Measurements from ENCODE around the gene DNAH10. TPM values are rescaled to one million over a fixed set of nuclear protein-coding genes. Genes with fewer than 3 reads are reported as not detected.

DNAH10 gene
- total RNA-seq, 1 donor from 2014 or later = 1.2 TPM

GRCh38 chr12:123892853-123893252 lies 130.8 kb downstream of the DNAH10 start:
- peak; percentile 58 for DNase-seq (ENCODE audit: low spot score)
- no peak overlapping the region for H3K4me3 Mint-ChIP-seq (ENCODE audit: unreplicated experiment)
- no peaks in the 10 kb centered on the region for H3K36me3 Mint-ChIP-seq (ENCODE audit: low read depth)
- TF ChIP-seq, protein P1, sequence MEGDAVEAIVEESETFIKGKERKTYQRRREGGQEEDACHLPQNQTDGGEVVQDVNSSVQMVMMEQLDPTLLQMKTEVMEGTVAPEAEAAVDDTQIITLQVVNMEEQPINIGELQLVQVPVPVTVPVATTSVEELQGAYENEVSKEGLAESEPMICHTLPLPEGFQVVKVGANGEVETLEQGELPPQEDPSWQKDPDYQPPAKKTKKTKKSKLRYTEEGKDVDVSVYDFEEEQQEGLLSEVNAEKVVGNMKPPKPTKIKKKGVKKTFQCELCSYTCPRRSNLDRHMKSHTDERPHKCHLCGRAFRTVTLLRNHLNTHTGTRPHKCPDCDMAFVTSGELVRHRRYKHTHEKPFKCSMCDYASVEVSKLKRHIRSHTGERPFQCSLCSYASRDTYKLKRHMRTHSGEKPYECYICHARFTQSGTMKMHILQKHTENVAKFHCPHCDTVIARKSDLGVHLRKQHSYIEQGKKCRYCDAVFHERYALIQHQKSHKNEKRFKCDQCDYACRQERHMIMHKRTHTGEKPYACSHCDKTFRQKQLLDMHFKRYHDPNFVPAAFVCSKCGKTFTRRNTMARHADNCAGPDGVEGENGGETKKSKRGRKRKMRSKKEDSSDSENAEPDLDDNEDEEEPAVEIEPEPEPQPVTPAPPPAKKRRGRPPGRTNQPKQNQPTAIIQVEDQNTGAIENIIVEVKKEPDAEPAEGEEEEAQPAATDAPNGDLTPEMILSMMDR (IDR thresholded peaks at IDR 0.05) = no peak
- H3K27ac Mint-ChIP-seq (ENCODE audit: unreplicated experiment) = no peak overlapping the region
- H3K4me1 Mint-ChIP-seq (ENCODE audit: low read depth) = peaks cover 15% of the 10 kb centered on the region
- H3K9me3 Mint-ChIP-seq (ENCODE audit: low read depth) = no peaks in the 10 kb centered on the region
- peaks cover 1% of the 10 kb centered on the region for H3K27me3 Mint-ChIP-seq (ENCODE audit: low read depth)

DNA sequence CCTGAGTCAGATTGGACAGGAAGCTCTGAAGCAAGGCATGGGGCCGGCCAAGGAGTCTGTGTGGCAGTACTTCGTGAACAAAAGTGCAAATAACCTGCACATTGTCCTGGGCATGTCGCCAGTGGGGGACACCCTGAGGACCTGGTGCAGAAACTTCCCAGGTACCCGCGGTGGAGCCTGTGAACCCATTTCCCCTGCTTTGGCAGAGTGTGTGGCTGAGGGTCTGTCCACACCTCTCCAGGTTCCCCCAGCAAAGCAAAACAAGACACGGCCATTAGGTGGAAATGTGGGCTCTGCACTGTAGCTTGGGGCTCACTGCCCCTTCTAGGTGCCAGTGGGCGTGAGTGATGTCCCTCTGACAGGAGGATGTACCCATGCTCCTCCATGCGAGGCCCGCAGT lies 131.2 kb downstream of the DNAH10 start:
- TF ChIP-seq, protein P1 (IDR thresholded peaks at IDR 0.05) = no peak
- Mint-ChIP-seq H3K4me3 (ENCODE audit: unreplicated experiment) (no peak overlapping the region), H3K36me3 (ENCODE audit: low read depth) (no peaks in the 10 kb centered on the region), H3K9me3 (ENCODE audit: low read depth) (no peaks in the 10 kb centered on the region), H3K4me1 (ENCODE audit: low read depth) (peaks cover 15% of the 10 kb centered on the region), H3K27ac (ENCODE audit: unreplicated experiment) (no peak overlapping the region), H3K27me3 (ENCODE audit: low read depth) (peaks cover 1% of the 10 kb centered on the region)
- DNase-seq (ENCODE audit: low spot score) = peak; percentile 68

DNA sequence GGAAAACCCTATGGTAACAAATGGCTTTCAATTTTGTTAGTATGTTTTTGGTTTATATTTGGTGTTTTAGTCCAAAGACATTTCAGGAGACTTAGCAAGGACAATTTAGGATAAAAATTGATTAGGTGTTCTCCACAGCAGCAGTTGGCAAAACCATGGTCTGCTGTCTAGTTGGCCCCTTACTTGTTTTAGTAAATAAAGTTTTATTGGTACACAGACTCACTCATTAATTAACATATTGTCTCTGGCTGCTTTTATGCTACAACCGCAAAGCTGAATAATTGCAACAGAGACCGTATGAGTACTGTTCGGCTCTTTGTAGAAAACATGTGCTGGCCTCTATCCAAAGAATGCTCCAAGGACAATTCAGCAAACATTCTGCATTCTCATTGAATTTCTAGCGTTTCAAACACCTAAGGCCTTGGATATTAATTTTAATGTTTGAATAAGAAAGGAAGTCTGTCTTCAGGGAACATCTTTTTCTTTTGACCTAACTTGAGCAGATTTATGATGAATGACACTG lies 132.8 kb downstream of the DNAH10 start:
- H3K27ac Mint-ChIP-seq (ENCODE audit: unreplicated experiment) = no peak overlapping the region
- H3K4me1 Mint-ChIP-seq (ENCODE audit: low read depth) = peaks cover 15% of the 10 kb centered on the region
- no peak overlapping the region for H3K4me3 Mint-ChIP-seq (ENCODE audit: unreplicated experiment)
- no peak for DNase-seq (ENCODE audit: low spot score)
- H3K27me3 Mint-ChIP-seq (ENCODE audit: low read depth) = peaks cover 1% of the 10 kb centered on the region
- no peaks in the 10 kb centered on the region for H3K9me3 Mint-ChIP-seq (ENCODE audit: low read depth)
- TF ChIP-seq, protein P1 (IDR thresholded peaks at IDR 0.05) = no peak
- H3K36me3 Mint-ChIP-seq (ENCODE audit: low read depth) = no peaks in the 10 kb centered on the region

DNA sequence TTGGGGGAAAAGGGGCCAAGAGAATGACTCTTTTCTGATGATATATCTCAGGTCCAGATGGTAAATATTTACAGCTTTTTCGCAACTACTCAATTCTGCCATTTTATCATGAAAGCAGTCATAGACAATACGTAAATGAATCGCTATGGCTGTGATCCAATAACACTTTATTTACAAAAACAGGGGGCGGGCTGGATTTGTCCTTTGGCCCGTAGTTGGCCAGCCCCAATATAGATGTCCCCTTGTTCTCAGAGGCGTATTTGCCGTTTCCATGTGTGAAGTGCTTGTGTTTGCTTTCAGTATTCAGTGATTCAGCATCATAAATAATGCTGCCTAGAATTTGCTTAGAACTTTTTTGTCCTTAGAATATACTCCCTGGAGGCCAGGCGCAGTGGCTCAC lies 133.3 kb downstream of the DNAH10 start:
- TF ChIP-seq, protein P1 (IDR thresholded peaks at IDR 0.05) = no peak
- Mint-ChIP-seq H3K4me1 (ENCODE audit: low read depth) (peaks cover 15% of the 10 kb centered on the region), H3K27me3 (ENCODE audit: low read depth) (peaks cover 1% of the 10 kb centered on the region), H3K4me3 (ENCODE audit: unreplicated experiment) (no peak overlapping the region), H3K27ac (ENCODE audit: unreplicated experiment) (no peak overlapping the region), H3K36me3 (ENCODE audit: low read depth) (no peaks in the 10 kb centered on the region), H3K9me3 (ENCODE audit: low read depth) (no peaks in the 10 kb centered on the region)
- no peak for DNase-seq (ENCODE audit: low spot score)

DNA sequence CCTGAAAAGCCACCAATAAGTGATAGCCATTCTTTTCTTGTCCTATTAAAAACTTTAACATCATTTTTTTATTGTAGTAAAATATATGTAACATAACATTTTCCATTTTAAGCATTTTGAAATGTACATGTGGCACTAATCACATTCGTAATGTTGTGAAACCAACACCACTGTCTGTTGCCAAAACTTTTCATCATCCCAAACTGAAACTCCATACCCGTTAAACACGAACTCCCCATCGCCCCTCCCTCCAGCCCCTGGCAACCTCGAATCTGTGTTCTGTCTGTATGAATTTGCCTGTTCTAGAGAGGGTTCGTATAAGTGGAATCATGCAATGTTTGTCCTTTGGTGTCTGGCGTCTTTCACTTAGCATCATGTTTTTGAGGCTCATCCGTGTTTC lies 134.7 kb downstream of the DNAH10 start:
- Mint-ChIP-seq H3K4me1 (ENCODE audit: low read depth) (peaks cover 17% of the 10 kb centered on the region), H3K9me3 (ENCODE audit: low read depth) (no peaks in the 10 kb centered on the region), H3K36me3 (ENCODE audit: low read depth) (no peaks in the 10 kb centered on the region), H3K27ac (ENCODE audit: unreplicated experiment) (peak overlapping the region; percentile 51), H3K27me3 (ENCODE audit: low read depth) (peaks cover 1% of the 10 kb centered on the region), H3K4me3 (ENCODE audit: unreplicated experiment) (no peak overlapping the region)
- TF ChIP-seq, protein P1 (IDR thresholded peaks at IDR 0.05) = no peak
- no peak for DNase-seq (ENCODE audit: low spot score)
